Activated naive CD4-positive, alpha-beta T cell treated with Interleukin-2 at 50 U/mL for 16 hours (primary cell): ENCODE data around the gene A2ML1.
"Not testable (repeated sequence)": the region's sequence is repeated elsewhere in the genome, so short reads cannot be mapped to it uniquely, and the experiment has no call there.

Experiments
- DNase-seq: peaks from one replicate; pipeline ENCODE4 v3.0.0-alpha.2; 2020

A2ML1 gene

GRCh38 chr12:8860165-8860961, 37.9 kb downstream of the A2ML1 start:
- peak; percentile 20 for DNase-seq

GRCh38 chr12:8866429-8866828, 44.0 kb downstream of the A2ML1 start:
- DNase-seq = no peak

- no peak for DNase-seq
Observed at GRCh38 chr12:8867009-8867408, 44.6 kb downstream of the A2ML1 start.

- no peak for DNase-seq
Observed at GRCh38 chr12:8867786-8868185, 45.4 kb downstream of the A2ML1 start.

- DNase-seq = no peak
Observed at GRCh38 chr12:8870586-8870985, 48.2 kb downstream of the A2ML1 start.

- no peak for DNase-seq
Observed at GRCh38 chr12:8871068-8871467, 48.6 kb downstream of the A2ML1 start.

- DNase-seq = no peak
Observed at GRCh38 chr12:8876887-8877286, 54.5 kb downstream of the A2ML1 start.

GRCh38 chr12:8886502-8887284, 64.3 kb downstream of the A2ML1 start:
- no peak for DNase-seq

- no peak for DNase-seq
Observed at GRCh38 chr12:8887285-8887715, 64.9 kb downstream of the A2ML1 start.

- DNase-seq = peak; percentile 64
Observed at GRCh38 chr12:8890313-8891085, 68.1 kb downstream of the A2ML1 start.

GRCh38 chr12:8891976-8892375, 69.6 kb downstream of the A2ML1 start:
- no peak for DNase-seq

- no peak for DNase-seq
Observed at GRCh38 chr12:8894378-8894777, 72.0 kb downstream of the A2ML1 start.

- DNase-seq = no peak
Observed at GRCh38 chr12:8894986-8895385, 72.6 kb downstream of the A2ML1 start.

- DNase-seq = no peak
Observed at GRCh38 chr12:8897081-8897480, 74.7 kb downstream of the A2ML1 start.

- no peak for DNase-seq
Observed at GRCh38 chr12:8899830-8900229, 77.4 kb downstream of the A2ML1 start.

- DNase-seq = not testable (repeated sequence)
Observed at GRCh38 chr12:8902703-8903102, 80.3 kb downstream of the A2ML1 start.

GRCh38 chr12:8903646-8904045, 81.2 kb downstream of the A2ML1 start:
- no peak for DNase-seq

- no peak for DNase-seq
Observed at GRCh38 chr12:8904665-8905064, 82.2 kb downstream of the A2ML1 start.

- no peak for DNase-seq
Observed at GRCh38 chr12:8905546-8905945, 83.1 kb downstream of the A2ML1 start.

GRCh38 chr12:8906266-8907180, 84.1 kb downstream of the A2ML1 start:
- no peak for DNase-seq

GRCh38 chr12:8907513-8907912, 85.1 kb downstream of the A2ML1 start:
- no peak for DNase-seq

- DNase-seq = no peak
Observed at GRCh38 chr12:8909752-8910151, 87.3 kb downstream of the A2ML1 start.
